ENCODE results near the gene LRRC57. TPM values are rescaled to one million over a fixed set of nuclear protein-coding genes. Genes with fewer than 3 reads are reported as not detected.

Gene LRRC57
- 10 to 100 TPM in 1 of 2 donors, 1 to 10 TPM in 1; 6.7 to 12.4 TPM for total RNA-seq

DNA sequence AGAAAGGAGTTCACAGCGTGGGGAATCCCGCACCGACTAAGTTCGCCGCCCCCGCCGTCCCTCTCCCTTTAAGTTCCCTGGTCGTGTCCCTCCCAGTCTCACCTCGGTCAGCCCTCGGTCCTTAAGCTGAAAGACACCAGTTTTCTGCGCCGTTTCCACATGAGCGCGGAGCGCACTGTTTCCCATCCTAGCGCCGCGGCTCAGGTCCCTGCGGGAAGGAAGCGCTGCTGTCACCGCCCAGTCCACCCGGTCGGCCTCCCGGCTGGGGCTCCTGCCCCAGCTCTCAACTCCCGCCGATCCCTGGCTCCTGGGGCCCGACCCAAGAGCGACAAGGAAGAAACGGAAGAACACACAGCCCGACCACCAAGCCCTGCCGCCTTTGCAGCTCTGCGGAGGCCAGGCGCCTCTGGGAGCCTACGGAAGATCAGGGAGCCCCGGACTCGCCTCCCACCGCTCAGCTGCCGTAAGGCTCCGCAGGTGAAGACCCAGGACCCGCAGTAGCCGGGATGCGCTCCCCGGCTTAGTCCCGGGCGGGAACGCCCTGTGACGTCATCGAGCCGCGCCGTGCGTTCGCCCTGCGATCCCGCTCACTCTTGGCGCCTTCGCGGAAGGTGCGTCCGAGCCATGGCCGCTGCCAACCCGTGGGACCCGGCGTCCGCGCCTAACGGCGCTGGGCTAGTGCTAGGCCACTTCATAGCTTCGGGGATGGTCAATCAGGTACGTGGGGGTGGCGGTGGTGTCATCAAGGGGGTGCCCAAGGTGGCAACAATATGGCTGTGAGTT lies at the start of gene LRRC57, which contains the start of gene HAUS2:
TSS of gene LRRC57 (minus strand) at position 545 of the 783 bp plus-strand sequence. CDS start at position 186, 359 bp downstream.
TSS of gene HAUS2 (plus strand) at position 590 of the 783 bp plus-strand sequence. CDS start at position 625, 35 bp downstream.
- H3K4me3 ChIP-seq: peak within 1 kb of the TSS; percentile 82 to 83
- H3K9me3 ChIP-seq: no peaks in the 10 kb centered on the region
- peaks cover 17% of the 10 kb centered on the region for H3K36me3 ChIP-seq
- no peaks in the 10 kb centered on the region for H3K27me3 ChIP-seq
- H3K27ac ChIP-seq: peak within 1 kb of the TSS; percentile 87 to 89
- TF ChIP-seq, protein P1, sequence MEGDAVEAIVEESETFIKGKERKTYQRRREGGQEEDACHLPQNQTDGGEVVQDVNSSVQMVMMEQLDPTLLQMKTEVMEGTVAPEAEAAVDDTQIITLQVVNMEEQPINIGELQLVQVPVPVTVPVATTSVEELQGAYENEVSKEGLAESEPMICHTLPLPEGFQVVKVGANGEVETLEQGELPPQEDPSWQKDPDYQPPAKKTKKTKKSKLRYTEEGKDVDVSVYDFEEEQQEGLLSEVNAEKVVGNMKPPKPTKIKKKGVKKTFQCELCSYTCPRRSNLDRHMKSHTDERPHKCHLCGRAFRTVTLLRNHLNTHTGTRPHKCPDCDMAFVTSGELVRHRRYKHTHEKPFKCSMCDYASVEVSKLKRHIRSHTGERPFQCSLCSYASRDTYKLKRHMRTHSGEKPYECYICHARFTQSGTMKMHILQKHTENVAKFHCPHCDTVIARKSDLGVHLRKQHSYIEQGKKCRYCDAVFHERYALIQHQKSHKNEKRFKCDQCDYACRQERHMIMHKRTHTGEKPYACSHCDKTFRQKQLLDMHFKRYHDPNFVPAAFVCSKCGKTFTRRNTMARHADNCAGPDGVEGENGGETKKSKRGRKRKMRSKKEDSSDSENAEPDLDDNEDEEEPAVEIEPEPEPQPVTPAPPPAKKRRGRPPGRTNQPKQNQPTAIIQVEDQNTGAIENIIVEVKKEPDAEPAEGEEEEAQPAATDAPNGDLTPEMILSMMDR (IDR thresholded peaks at IDR 0.05): no peak
- peak; percentile 81 for DNase-seq (ENCODE audit: low spot score)
- H3K4me1 ChIP-seq: peaks cover 0 to 24% of the 10 kb centered on the region in 2 donors

DNA sequence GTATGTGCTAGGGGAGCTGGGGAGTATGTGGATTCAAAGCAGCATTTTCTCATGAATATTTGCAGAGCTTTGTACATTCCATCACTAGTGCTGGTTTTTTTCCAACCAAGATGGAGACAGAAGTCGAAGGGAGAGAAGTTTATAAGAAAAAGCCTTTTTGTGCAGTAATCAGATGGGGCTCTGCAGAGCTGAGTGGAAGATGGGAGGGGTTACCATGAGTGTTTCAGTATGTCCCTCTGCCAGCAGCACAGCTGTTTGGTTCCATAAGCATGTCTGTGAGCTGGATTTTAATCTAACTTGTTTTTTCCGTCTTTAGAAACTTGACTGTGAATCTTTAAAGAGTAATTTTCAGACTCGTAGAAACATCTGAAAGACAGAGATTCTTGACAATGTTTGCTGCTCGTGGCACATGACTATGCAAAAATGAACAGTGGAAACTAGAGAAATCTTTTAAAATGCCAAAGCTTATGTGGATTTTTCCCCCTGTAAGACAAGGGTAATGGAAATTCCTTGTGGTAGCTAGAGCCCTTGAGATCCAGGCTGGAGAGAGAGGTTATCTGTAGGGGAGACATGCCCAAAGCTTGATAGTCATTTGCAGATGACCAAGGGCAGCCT lies 47.1 kb upstream of the LRRC57 start:
- Histone ChIP-seq H3K27me3 (no peaks in the 10 kb centered on the region), H3K4me1 (peaks cover 0 to 57% of the 10 kb centered on the region in 2 donors), H3K4me3 (no peak overlapping the region), H3K27ac (peak overlapping the region; percentile 10 to 44), H3K36me3 (no peaks in the 10 kb centered on the region), H3K9me3 (no peaks in the 10 kb centered on the region)
- DNase-seq (ENCODE audit: low spot score): no peak
- TF ChIP-seq, protein P1 (IDR thresholded peaks at IDR 0.05): no peak

DNA sequence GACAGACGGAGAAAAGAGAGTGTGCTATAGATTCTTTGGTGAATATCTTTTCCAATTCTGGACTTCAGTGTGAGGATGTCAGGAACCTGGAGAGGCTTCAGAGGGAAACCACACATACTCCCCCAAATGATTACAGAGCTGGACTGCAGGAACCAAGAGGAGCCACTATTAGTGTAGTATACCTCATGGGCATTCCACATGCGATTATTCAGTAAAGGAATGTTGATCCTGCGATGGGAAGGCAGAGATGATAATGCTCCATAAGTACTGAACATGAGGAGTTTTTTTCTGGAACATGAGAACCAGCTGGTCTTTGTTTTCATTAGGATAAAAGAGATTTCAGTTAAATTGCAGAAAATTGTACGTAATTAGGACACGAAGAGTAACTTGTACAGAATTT lies 45.5 kb upstream of the LRRC57 start:
- H3K4me1 ChIP-seq: peaks cover 0 to 57% of the 10 kb centered on the region in 2 donors
- DNase-seq (ENCODE audit: low spot score): no peak
- H3K27me3 ChIP-seq: no peaks in the 10 kb centered on the region
- no peaks in the 10 kb centered on the region for H3K36me3 ChIP-seq
- H3K27ac ChIP-seq: peak overlapping the region; percentile 66 to 81
- TF ChIP-seq, protein P1 (IDR thresholded peaks at IDR 0.05): no peak
- H3K9me3 ChIP-seq: no peaks in the 10 kb centered on the region
- no peak overlapping the region for H3K4me3 ChIP-seq

DNA sequence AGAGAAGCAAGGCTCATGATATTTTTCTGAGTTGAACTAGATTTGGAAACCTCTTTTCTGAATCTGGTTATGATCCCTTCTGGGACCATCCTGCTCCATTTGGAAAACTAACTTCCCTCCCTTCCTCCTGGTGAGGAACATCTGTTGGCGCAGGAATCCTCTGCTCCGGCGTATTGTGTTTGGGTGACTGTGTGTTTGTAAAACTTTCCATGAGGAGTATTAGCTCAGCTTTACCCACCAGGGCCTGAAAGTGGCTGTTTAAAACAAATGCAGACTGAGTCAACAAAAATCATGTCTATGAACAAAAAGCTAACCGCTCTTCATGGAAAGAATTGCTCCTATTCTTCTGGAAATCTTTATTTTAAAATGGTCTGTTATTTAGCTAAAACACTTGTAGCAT lies 44.5 kb upstream of the LRRC57 start:
- peak; percentile 78 for DNase-seq (ENCODE audit: low spot score)
- Histone ChIP-seq H3K27me3 (no peaks in the 10 kb centered on the region), H3K4me1 (peaks cover 0 to 57% of the 10 kb centered on the region in 2 donors), H3K9me3 (no peaks in the 10 kb centered on the region), H3K4me3 (no peak overlapping the region), H3K36me3 (no peaks in the 10 kb centered on the region), H3K27ac (peak overlapping the region; percentile 66 to 81)
- TF ChIP-seq, protein P1 (IDR thresholded peaks at IDR 0.05): no peak

DNA sequence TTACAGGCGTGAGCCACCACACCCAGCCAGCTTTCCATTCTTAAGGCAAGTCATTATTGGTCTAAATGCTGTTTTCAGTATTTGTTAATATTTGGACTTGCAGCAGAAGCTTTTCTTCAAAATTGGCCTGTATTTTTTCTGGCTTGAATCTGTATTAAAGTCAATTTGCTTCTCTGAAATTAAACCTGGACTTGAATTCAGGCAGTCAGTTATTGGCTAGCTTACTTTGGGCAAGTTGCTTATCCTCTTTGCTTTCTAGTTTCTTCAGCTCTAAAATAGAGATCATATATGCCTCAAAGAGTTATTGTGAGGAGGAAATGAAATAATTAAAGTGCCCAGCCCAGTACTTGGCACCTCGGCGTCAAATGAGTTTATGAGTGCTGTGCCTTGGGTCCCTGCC lies 44.1 kb upstream of the LRRC57 start:
- H3K4me1 ChIP-seq: peaks cover 0 to 57% of the 10 kb centered on the region in 2 donors
- H3K4me3 ChIP-seq: no peak overlapping the region
- peak overlapping the region; percentile 66 to 81 for H3K27ac ChIP-seq
- no peaks in the 10 kb centered on the region for H3K9me3 ChIP-seq
- DNase-seq (ENCODE audit: low spot score): no peak
- no peaks in the 10 kb centered on the region for H3K36me3 ChIP-seq
- no peaks in the 10 kb centered on the region for H3K27me3 ChIP-seq
- TF ChIP-seq, protein P1 (IDR thresholded peaks at IDR 0.05): no peak
